Sigmoid colon (tissue), 7 donors: ENCODE measurements around the gene ACSM4. TPM values are rescaled to one million over a fixed set of nuclear protein-coding genes. Genes with fewer than 3 reads are reported as not detected.

ENCODE experiments used
- DNase-seq: peaks from one replicate; pipeline ENCODE4 v3.0.0-alpha.2; 2019
- H3K27ac ChIP-seq, 4 donors: fragments of 200-600 bp; sonication (generic); one replicate each; pipeline ENCODE4 v1.5.1; 2016 to 2019; ENCODE audit warnings: mild to moderate bottlenecking in 1 of 4
- H3K27me3 ChIP-seq, 3 donors: fragments of 200-600 bp; sonication (generic); one replicate each; pipeline ENCODE4 v1.5.1; 2019; ENCODE audit warnings: mild to moderate bottlenecking in 1 of 3
- H3K36me3 ChIP-seq, 4 donors: fragments of 200-600 bp; sonication (generic); one replicate each; pipeline ENCODE4 v1.5.1; 2016 to 2019
- H3K4me1 ChIP-seq, 4 donors: fragments of 200-600 bp; sonication (generic); one replicate each; pipeline ENCODE4 v1.5.1; 2017 to 2019
- H3K4me3 ChIP-seq, 4 donors: fragments of 200-600 bp; sonication (generic); one replicate each; pipeline ENCODE4 v1.5.1; 2017 to 2019; ENCODE audit warnings: mild to moderate bottlenecking in 2 of 4, moderate library complexity in 1 of 4
- H3K9me3 ChIP-seq, 4 donors: fragments of 200-600 bp in 3 of 4; sonication (generic) in 3 of 4; one replicate each; pipeline versions ENCODE4 v1.5.1 to v1.6.1; 2013 to 2019
- EP300 ChIP-seq, 4 donors: sonication (generic); formaldehyde crosslinking; IDR thresholded peaks; one replicate each; pipeline ENCODE4 v1.6.1; 2017; ENCODE audit warnings: antibody characterized with exemption in 4 of 4
- POLR2A ChIP-seq, 2 donors: fragments of 450-650 bp; IDR thresholded peaks; one replicate each; pipeline ENCODE4 v1.6.1; 2016; ENCODE audit warnings: antibody characterized with exemption in 2 of 2, mild to moderate bottlenecking in 2 of 2, moderate library complexity in 2 of 2
- POLR2AphosphoS5 ChIP-seq, 4 donors: sonication (generic); formaldehyde crosslinking; IDR thresholded peaks; one replicate each; pipeline ENCODE4 v1.6.1; 2017; ENCODE audit warnings: antibody characterized with exemption in 4 of 4
- WGBS, 2 donors: extraction: QIAGEN DNeasy Blood & Tissue Kit; methylation state at CpG; one replicate each; pipeline ENCODE4 v1.1.7; 2013; 5-methylcytosine and 5-hydroxymethylcytosine counted together
- intact Hi-C: fragments of 100-400 bp; cut with DNase I; formaldehyde crosslinking; loops from one replicate; pipeline ENCODE4 v1.15.1; 2023
- polyA plus RNA-seq, 3 donors: library from polyadenylated mRNA; stranded (reverse); fragments of 200-250 nt; gene quantifications; one replicate each; pipeline ENCODE4 v1.2.3, GENCODE V29; 2013
- total RNA-seq, 4 donors: library from RNA; depleted of rRNA; stranded (reverse); fragments of >200 nt; gene quantifications; one replicate each; pipeline ENCODE4 v1.1.0, GENCODE V29; 2016
- TF ChIP-seq, protein P1 (sequence below), 4 experiments: fragments of 450-650 bp in 3 of 4; fragments of 200-600 bp in 1 of 4; IDR thresholded peaks; one replicate each; pipeline ENCODE4 v1.5.1; 2016 to 2019; ENCODE audit warnings: antibody characterized with exemption in 4 of 4, mild to moderate bottlenecking in 3 of 4, moderate library complexity in 2 of 4
- donor health status: healthy with polysubstance abuse.
- donor health status: Bipolar disorder and iron deficiency.
- donor health status: healthy.

The ACSM4 gene
- not detected for total RNA-seq
- polyA plus RNA-seq: not detected

- 84 to 86% methylated on average over 3 of the region's 3 CpGs for whole genome bisulfite sequencing, 2 donors
- H3K36me3 ChIP-seq: no peaks in the 10 kb centered on the region
- intact Hi-C loops: no loop called here
- H3K27me3 ChIP-seq: no peaks in the 10 kb centered on the region
- TF ChIP-seq, protein P1, sequence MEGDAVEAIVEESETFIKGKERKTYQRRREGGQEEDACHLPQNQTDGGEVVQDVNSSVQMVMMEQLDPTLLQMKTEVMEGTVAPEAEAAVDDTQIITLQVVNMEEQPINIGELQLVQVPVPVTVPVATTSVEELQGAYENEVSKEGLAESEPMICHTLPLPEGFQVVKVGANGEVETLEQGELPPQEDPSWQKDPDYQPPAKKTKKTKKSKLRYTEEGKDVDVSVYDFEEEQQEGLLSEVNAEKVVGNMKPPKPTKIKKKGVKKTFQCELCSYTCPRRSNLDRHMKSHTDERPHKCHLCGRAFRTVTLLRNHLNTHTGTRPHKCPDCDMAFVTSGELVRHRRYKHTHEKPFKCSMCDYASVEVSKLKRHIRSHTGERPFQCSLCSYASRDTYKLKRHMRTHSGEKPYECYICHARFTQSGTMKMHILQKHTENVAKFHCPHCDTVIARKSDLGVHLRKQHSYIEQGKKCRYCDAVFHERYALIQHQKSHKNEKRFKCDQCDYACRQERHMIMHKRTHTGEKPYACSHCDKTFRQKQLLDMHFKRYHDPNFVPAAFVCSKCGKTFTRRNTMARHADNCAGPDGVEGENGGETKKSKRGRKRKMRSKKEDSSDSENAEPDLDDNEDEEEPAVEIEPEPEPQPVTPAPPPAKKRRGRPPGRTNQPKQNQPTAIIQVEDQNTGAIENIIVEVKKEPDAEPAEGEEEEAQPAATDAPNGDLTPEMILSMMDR (IDR thresholded peaks at IDR 0.05): no peak
- TF ChIP-seq POLR2AphosphoS5 (IDR thresholded peaks at IDR 0.05) (no peak), EP300 (IDR thresholded peaks at IDR 0.05) (no peak), POLR2A (IDR thresholded peaks at IDR 0.05) (no peak)
- H3K4me3 ChIP-seq: no peak within 1 kb of the TSS
- no peaks in the 10 kb centered on the region for H3K9me3 ChIP-seq
- no peak for DNase-seq
- H3K27ac ChIP-seq: no peak within 1 kb of the TSS
- no peaks in the 10 kb centered on the region for H3K4me1 ChIP-seq
Observed at GRCh38 chr12:7303772-7304171, at the start of gene ACSM4. Gene ACSM4 (plus strand): TSS chr12:7304072. CDS start chr12:7304332, 260 bp downstream.

- Histone ChIP-seq H3K9me3 (no peaks in the 10 kb centered on the region), H3K36me3 (no peaks in the 10 kb centered on the region), H3K27me3 (no peaks in the 10 kb centered on the region), H3K4me1 (no peaks in the 10 kb centered on the region), H3K4me3 (no peak overlapping the region), H3K27ac (no peak overlapping the region)
- intact Hi-C loops: no loop called here
- TF ChIP-seq POLR2A (IDR thresholded peaks at IDR 0.05) (no peak), POLR2AphosphoS5 (IDR thresholded peaks at IDR 0.05) (no peak), EP300 (IDR thresholded peaks at IDR 0.05) (no peak)
- TF ChIP-seq, protein P1 (IDR thresholded peaks at IDR 0.05): no peak
- 95% methylated on average over 1 of the region's 1 CpG for WGBS, 2 donors
- DNase-seq: no peak
Observed at GRCh38 chr12:7259060-7259459, 44.8 kb upstream of the ACSM4 start.

DNA sequence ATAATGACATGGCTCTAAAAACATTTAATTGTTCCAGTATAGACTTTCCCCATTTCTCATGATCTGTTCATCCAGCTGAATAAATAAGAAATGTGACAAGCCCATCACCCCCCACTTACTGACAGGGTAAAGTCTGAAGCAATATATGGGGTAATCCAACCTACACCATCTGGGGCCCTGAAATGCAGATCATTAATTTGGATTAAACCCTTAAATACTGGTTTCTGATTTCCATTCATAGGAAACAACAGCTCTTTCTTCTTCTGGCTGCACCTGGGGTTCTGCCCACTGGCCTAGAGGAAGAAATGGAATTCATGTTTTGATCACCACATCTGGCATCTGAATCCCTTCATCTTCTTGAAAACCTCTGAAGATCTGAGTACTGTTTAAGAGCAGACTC is 39.3 kb upstream of the ACSM4 start:
- H3K9me3 ChIP-seq: no peaks in the 10 kb centered on the region
- DNase-seq: no peak
- no peak overlapping the region for H3K4me3 ChIP-seq
- intact Hi-C loops: no loop called here
- H3K36me3 ChIP-seq: no peaks in the 10 kb centered on the region
- no peak overlapping the region for H3K27ac ChIP-seq
- TF ChIP-seq, protein P1 (IDR thresholded peaks at IDR 0.05): no peak
- TF ChIP-seq POLR2AphosphoS5 (IDR thresholded peaks at IDR 0.05) (no peak), POLR2A (IDR thresholded peaks at IDR 0.05) (no peak), EP300 (IDR thresholded peaks at IDR 0.05) (no peak)
- H3K4me1 ChIP-seq: no peaks in the 10 kb centered on the region
- no peaks in the 10 kb centered on the region for H3K27me3 ChIP-seq

DNA sequence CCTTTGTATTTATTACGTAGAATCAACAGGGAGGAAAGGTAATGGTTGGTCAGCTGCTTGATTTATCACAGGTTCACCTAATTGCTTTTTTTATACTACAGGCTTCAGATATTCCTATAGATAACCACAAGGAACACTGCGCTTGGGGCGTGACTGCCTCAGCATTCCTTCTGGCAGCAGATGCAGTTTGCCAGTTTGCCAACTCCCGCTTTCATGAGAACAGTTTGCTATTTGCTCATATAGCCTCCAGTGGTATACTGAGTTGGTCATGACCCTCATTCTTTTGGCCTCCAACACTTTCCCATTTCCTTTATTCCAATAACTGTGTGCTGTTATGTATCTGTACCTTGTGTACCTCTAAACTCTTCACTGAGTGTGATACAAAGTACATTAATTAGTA is 38.6 kb upstream of the ACSM4 start:
- 44 to 82% methylated on average over 4 of the region's 4 CpGs for whole genome bisulfite sequencing, 2 donors

More for the DNA sequence above, 38.6 kb upstream of the ACSM4 start:
- Histone ChIP-seq H3K27ac (no peak overlapping the region), H3K4me3 (no peak overlapping the region), H3K4me1 (no peaks in the 10 kb centered on the region), H3K36me3 (no peaks in the 10 kb centered on the region), H3K27me3 (no peaks in the 10 kb centered on the region), H3K9me3 (no peaks in the 10 kb centered on the region)
- no peak for DNase-seq
- intact Hi-C loops: no loop called here
- TF ChIP-seq POLR2A (IDR thresholded peaks at IDR 0.05) (no peak), POLR2AphosphoS5 (IDR thresholded peaks at IDR 0.05) (no peak), EP300 (IDR thresholded peaks at IDR 0.05) (no peak)
- TF ChIP-seq, protein P1 (IDR thresholded peaks at IDR 0.05): no peak
